K562 (cell line): ENCODE measurements around the gene HSPA4L. TPM values are rescaled to one million over a fixed set of nuclear protein-coding genes. Genes with fewer than 3 reads are reported as not detected.

Experiments
- ATAC-seq: fragments of 200-7000 bp; cut with Tn5 transposase; 3 replicates; pipeline ENCODE4 v1.9.1; 2020; ENCODE audit warnings: moderate library complexity
- BruUV-seq: library from RNA; stranded (reverse); fragments of 400-500 nt; replicated peaks from 2 replicates; lab custom pipeline; 2021; lab: Mats Ljungman, UMichigan
- CTCF ChIA-PET: fragments of 300-600 bp; formaldehyde crosslinking; extraction: SDS; loops from one replicate; lab custom pipeline; 2021; ENCODE audit warnings: low intra/inter-chr PET ratio; lab: Yijun Ruan, JAX
- POLR2A ChIA-PET: fragments of 300-600, 350-650 bp; sonication (Branson Sonifier 250); formaldehyde crosslinking; extraction: SDS; loops from one replicate; lab custom pipeline; 2021; ENCODE audit warnings: antibody characterized with exemption, inconsistent platforms; lab: Yijun Ruan, JAX
- DNase-seq, 4 experiments: peaks; one replicate each; pipeline versions ENCODE4 v3.0.0 to v3.0.0-alpha.2; 2011 to 2018; ENCODE audit warnings: low spot score in 3 of 4, mixed read lengths in 3 of 4; ENCODE audit errors: extremely low read depth in 1 of 4
- FAIRE-seq: peaks from 2 replicates; lab custom pipeline; 2011; peaks lifted over from hg19 to GRCh38; lab: Jason Lieb, UNC
- H2AFZ ChIP-seq: 2 replicates; pipeline ENCODE4 v1.6.0; 2011; ENCODE audit warnings: low read depth, low read length, control low read depth, inconsistent platforms
- H3K27ac ChIP-seq: fragments of 200-600 bp; 3 replicates; pipeline ENCODE4 v1.8.0; 2011; ENCODE audit warnings: low read depth, mild to moderate bottlenecking, control low read depth, inconsistent platforms, low read length, moderate library complexity, mixed read lengths; ENCODE audit errors: extremely low read depth
- H3K27me3 ChIP-seq, 2 experiments: fragments of 300-600 bp in 1 of 2; 2 replicates in 1 of 2; 3 replicates in 1 of 2; pipeline versions ENCODE4 v1.6.0 to v1.8.0; 2011; ENCODE audit warnings: inconsistent platforms in 2 of 2, low read length in 2 of 2, mild to moderate bottlenecking in 1 of 2, mixed read lengths in 1 of 2, moderate library complexity in 1 of 2; ENCODE audit not compliant: control insufficient read depth in 2 of 2, insufficient read depth in 2 of 2
- H3K36me3 ChIP-seq: fragments of 300-600 bp; 3 replicates; pipeline ENCODE4 v1.8.0; 2011; ENCODE audit warnings: mild to moderate bottlenecking, low read length, inconsistent platforms; ENCODE audit not compliant: control insufficient read depth, insufficient read depth
- H3K4me1 ChIP-seq, 2 experiments: fragments of 200-600 bp in 1 of 2; replicated peaks in 1 of 2; 2 replicates in 1 of 2; 3 replicates in 1 of 2; pipeline versions ENCODE4 v1.5.1 to v1.8.0; 2011; ENCODE audit warnings: inconsistent platforms in 2 of 2, low read length in 2 of 2, mild to moderate bottlenecking in 1 of 2, mixed read lengths in 1 of 2, moderate library complexity in 1 of 2; ENCODE audit not compliant: control insufficient read depth in 2 of 2, insufficient read depth in 2 of 2
- H3K4me2 ChIP-seq: 2 replicates; pipeline ENCODE4 v1.6.1; 2011; ENCODE audit warnings: low read length, control low read depth, inconsistent platforms, mixed read lengths; ENCODE audit not compliant: insufficient read depth
- H3K4me3 ChIP-seq: fragments of 200-600 bp; sonication (generic), shearing (Covaris generic); 2 replicates; pipeline ENCODE4 v1.5.1; 2016; ENCODE audit warnings: control low read depth, inconsistent platforms
- H3K79me2 ChIP-seq: fragments of 200-600 bp; 3 replicates; pipeline ENCODE4 v1.8.0; 2011; ENCODE audit warnings: low read length, inconsistent platforms; ENCODE audit not compliant: control insufficient read depth, insufficient read depth
- H3K9ac ChIP-seq, 2 experiments: 2 replicates each; pipeline versions ENCODE4 v1.6.0 to v1.6.1; 2011; ENCODE audit warnings: low read depth in 2 of 2, low read length in 2 of 2, control low read depth in 1 of 2, inconsistent platforms in 1 of 2, mild to moderate bottlenecking in 1 of 2, mixed read lengths in 1 of 2; ENCODE audit not compliant: insufficient read depth in 1 of 2
- H3K9me1 ChIP-seq: one replicate; pipeline ENCODE4 v1.6.0; 2011; ENCODE audit warnings: inconsistent platforms, mild to moderate bottlenecking, low read length, moderate library complexity; ENCODE audit not compliant: control insufficient read depth, insufficient read depth
- H3K9me3 ChIP-seq: replicated peaks from 2 replicates; pipeline ENCODE4 v1.5.1; 2011; ENCODE audit warnings: low read depth, low read length, inconsistent platforms; ENCODE audit not compliant: control insufficient read depth, insufficient read depth
- H4K20me1 ChIP-seq: replicated peaks from 2 replicates; pipeline ENCODE4 v1.6.1; 2011; ENCODE audit warnings: low read length, inconsistent platforms, mixed read lengths; ENCODE audit not compliant: control insufficient read depth, insufficient read depth
- KDM4B ChIP-seq, 2 experiments: fragments of 450-650 bp in 1 of 2; sonication (generic) in 1 of 2; IDR thresholded peaks; 2 replicates each; pipeline ENCODE4 v1.6.1; 2016 to 2017; ENCODE audit warnings: borderline replicate concordance in 2 of 2, antibody characterized with exemption in 1 of 2, low read depth in 1 of 2, mild to moderate bottlenecking in 1 of 2
- NELFE ChIP-seq: IDR thresholded peaks from 2 replicates; pipeline ENCODE4 v1.6.1; 2011; ENCODE audit warnings: mild to moderate bottlenecking; ENCODE audit not compliant: insufficient read depth, insufficient read length
- PTBP1 ChIP-seq: fragments of 200-400 bp; formaldehyde crosslinking; IDR thresholded peaks from 2 replicates; pipeline ENCODE4 v1.6.1; 2017; ENCODE audit warnings: low read depth, low read length
- TSC22D4 ChIP-seq: fragments of 450-650 bp; IDR thresholded peaks from 2 replicates; pipeline ENCODE4 v1.6.1; 2016; ENCODE audit warnings: missing genetic modification characterization, missing biosample characterization, control low read depth
- U2AF1 ChIP-seq: fragments of 200-400 bp; formaldehyde crosslinking; optimal IDR thresholded peaks from 2 replicates; pipeline ENCODE3; 2017; ENCODE audit warnings: mild to moderate bottlenecking, low read depth, low read length, moderate library complexity
- ZBTB9 ChIP-seq: fragments of 450-650 bp; formaldehyde crosslinking; IDR thresholded peaks from 2 replicates; pipeline ENCODE4 v1.4.0; 2020; ENCODE audit warnings: mild to moderate bottlenecking, moderate library complexity
- WGBS: fragments of 100-300 bp; shearing (Covaris generic); methylation state at CpG from one replicate; pipeline ENCODE4 v1.1.6; 2016; ENCODE audit warnings: low coverage, mixed read lengths; ENCODE audit not compliant: insufficient coverage; ENCODE audit errors: missing lambda C conversion rate; 5-methylcytosine and 5-hydroxymethylcytosine counted together
- in situ Hi-C: fragments of 300-500 bp; cut with MboI; formaldehyde crosslinking; loops from 4 replicates; pipeline ENCODE4 v1.15.0; 2018; ENCODE audit warnings: inconsistent platforms, mixed read lengths
- intact Hi-C: fragments of 100-400 bp; cut with micrococcal nuclease; formaldehyde crosslinking; loops from 2 replicates; pipeline ENCODE4 v1.14.2; 2022
- polyA plus RNA-seq, 8 experiments: library from polyadenylated mRNA; depleted of rRNA in 4 of 8; stranded (reverse) in 5 of 8; unstranded in 3 of 8; fragments of >200 nt; fragmentation: Nextera tagmentation in 2 of 8; fragmentation: Illumina TruSeq in 1 of 8; extraction: Ambion mirVana in 2 of 8; extraction: Trizol in 1 of 8; gene quantifications; 2 replicates each; pipeline versions ENCODE4 v1.2.1 to v1.2.3, GENCODE V29; 2011 to 2014; ENCODE audit warnings: inconsistent platforms in 1 of 8, missing spikeins in 1 of 8
- total RNA-seq, 7 experiments: library from RNA; depleted of rRNA in 6 of 7; stranded (reverse); fragments of >200 nt in 6 of 7; fragmentation: Illumina TruSeq in 2 of 7; extraction: Trizol in 2 of 7; gene quantifications; 2 replicates each; pipeline versions ENCODE4 v1.2.1 to v1.2.3, GENCODE V29; 2011 to 2021; ENCODE audit warnings: low replicate concordance in 1 of 7

HSPA4L gene
- total and polyA plus RNA-seq, 9 of the 15 experiments (the other 6 are each of a cell fraction or from before 2014, with no cell fraction given) = 12.3 to 37.0 (median 21.7) TPM

GRCh38 chr4:127868196-127868595, 86.1 kb downstream of the HSPA4L start:
- ATAC-seq (no peak), DNase-seq (no peak), FAIRE-seq (no peak)
- Histone ChIP-seq H3K27ac (no peak overlapping the region), H3K79me2 (no peaks in the 10 kb centered on the region), H3K4me1 (peaks cover 7 to 9% of the 10 kb centered on the region in 2 experiments; a peak in 3 of 5 replicates), H3K9me3 (no peaks in the 10 kb centered on the region), H3K9me1 (no peaks in the 10 kb centered on the region), H2AFZ (no peak overlapping the region), H3K36me3 (no peaks in the 10 kb centered on the region), H4K20me1 (no peaks in the 10 kb centered on the region), H3K4me3 (no peak overlapping the region), H3K4me2 (no peak overlapping the region), H3K9ac (no peak overlapping the region), H3K27me3 (no peaks in the 10 kb centered on the region)
- BruUV-seq = no TSS peak
- ChIA-PET CTCF (no interaction called here), POLR2A (no interaction called here)
- 70% methylated on average over 2 of the region's 2 CpGs for WGBS
- intact Hi-C loops = no loop called here
- in situ Hi-C loops = no loop called here
- no peak for TF ChIP-seq ZBTB9
- no peak for TF ChIP-seq NELFE
- TF ChIP-seq PTBP1 = no peak
- no peak for TF ChIP-seq U2AF1
- no peak for TF ChIP-seq TSC22D4 (tag)
- TF ChIP-seq KDM4B (IDR thresholded peaks at IDR 0.05; ENCODE audit: borderline replicate concordance in 2 of 2, low read depth in 1 of 2) = no peak
